Thymus (tissue), 11 donors: ENCODE measurements around the gene IDH3B. TPM values are rescaled to one million over a fixed set of nuclear protein-coding genes. Genes with fewer than 3 reads are reported as not detected.
A peak's percentile ranks its signal among the peaks of the same experiment; 100 is the strongest.

Source experiments
- DNase-seq, 9 donors: peaks; one replicate each; pipeline ENCODE4 v3.0.0-alpha.2; 2013; ENCODE audit warnings: low spot score in 9 of 9, low read depth in 6 of 9, missing footprints in 1 of 9
- H3K27ac ChIP-seq, 2 donors: one replicate each; pipeline ENCODE4 v1.5.1; 2013; ENCODE audit warnings: control low read depth in 1 of 2, low read depth in 1 of 2, low read length in 1 of 2, mild to moderate bottlenecking in 1 of 2, moderate library complexity in 1 of 2
- H3K27me3 ChIP-seq, 2 donors: one replicate each; pipeline ENCODE4 v1.5.1; 2013; ENCODE audit warnings: low read length in 1 of 2; ENCODE audit not compliant: control insufficient read depth in 2 of 2, insufficient read depth in 1 of 2
- H3K36me3 ChIP-seq, 2 donors: one replicate each; pipeline ENCODE4 v1.5.1; 2013; ENCODE audit warnings: low read length in 1 of 2, mild to moderate bottlenecking in 1 of 2, moderate library complexity in 1 of 2; ENCODE audit not compliant: control insufficient read depth in 2 of 2, insufficient read depth in 2 of 2
- H3K4me1 ChIP-seq, 2 donors: one replicate each; pipeline ENCODE4 v1.5.1; 2013; ENCODE audit warnings: low read length in 2 of 2; ENCODE audit not compliant: control insufficient read depth in 2 of 2, insufficient read depth in 2 of 2
- H3K4me3 ChIP-seq, 2 donors: one replicate each; pipeline ENCODE4 v1.5.1; 2013; ENCODE audit warnings: low read length in 2 of 2, control low read depth in 1 of 2, mild to moderate bottlenecking in 1 of 2
- H3K9me3 ChIP-seq, 2 donors: one replicate each; pipeline ENCODE4 v1.5.1; 2013; ENCODE audit warnings: low read length in 1 of 2, mild to moderate bottlenecking in 1 of 2; ENCODE audit not compliant: control insufficient read depth in 2 of 2, insufficient read depth in 1 of 2
- WGBS: extraction: QIAGEN DNeasy Blood & Tissue Kit; methylation state at CpG from one replicate; pipeline ENCODE4 v1.1.7; 2013; 5-methylcytosine and 5-hydroxymethylcytosine counted together
- polyA plus RNA-seq: library from polyadenylated mRNA; stranded (reverse); fragments of 200-250 nt; gene quantifications from one replicate; pipeline ENCODE4 v1.2.3, GENCODE V29; 2013
- total RNA-seq: library from RNA; stranded (reverse); fragments of 120-200 nt; gene quantifications from one replicate; pipeline ENCODE4 v1.2.4, GENCODE V29; 2013
- donor health status: healthy.

IDH3B gene
- total and polyA plus RNA-seq, 2 donors = 68.9 to 121 TPM

GRCh38 chr20:2655331-2656116, 8.5 kb downstream of the IDH3B start:
- WGBS = 96% methylated on average over 17 of the region's 17 CpGs
- no peak for DNase-seq
- no peaks in the 10 kb centered on the region for H3K9me3 ChIP-seq
- H3K4me3 ChIP-seq = no peak overlapping the region
- H3K36me3 ChIP-seq = peaks cover 66 to 68% of the 10 kb centered on the region in 2 donors
- H3K27me3 ChIP-seq = no peaks in the 10 kb centered on the region
- peak overlapping the region in 1 of 2 donors; percentile 8 for H3K27ac ChIP-seq
- H3K4me1 ChIP-seq = peaks cover 15 to 19% of the 10 kb centered on the region in 2 donors

- Histone ChIP-seq H3K27ac (no peak overlapping the region), H3K27me3 (no peaks in the 10 kb centered on the region), H3K36me3 (peaks cover 59 to 61% of the 10 kb centered on the region in 2 donors), H3K9me3 (no peaks in the 10 kb centered on the region), H3K4me3 (no peak overlapping the region), H3K4me1 (peaks cover 15 to 19% of the 10 kb centered on the region in 2 donors)
- DNase-seq = no peak
- WGBS = 98% methylated on average over 3 of the region's 3 CpGs
Observed at GRCh38 chr20:2654831-2655230, 9.2 kb downstream of the IDH3B start.

GRCh38 chr20:2654384-2654822, 9.6 kb downstream of the IDH3B start:
- Histone ChIP-seq H3K4me1 (peaks cover 15 to 19% of the 10 kb centered on the region in 2 donors), H3K27ac (no peak overlapping the region), H3K9me3 (no peaks in the 10 kb centered on the region), H3K4me3 (peak overlapping the region in 1 of 2 donors; percentile 72), H3K27me3 (no peaks in the 10 kb centered on the region), H3K36me3 (peaks cover 55 to 57% of the 10 kb centered on the region in 2 donors)
- DNase-seq = no peak
- WGBS = 95% methylated on average over 9 of the region's 9 CpGs

GRCh38 chr20:2653556-2654383, 10.2 kb downstream of the IDH3B start:
- DNase-seq = no peak
- no peaks in the 10 kb centered on the region for H3K27me3 ChIP-seq
- peaks cover 49 to 52% of the 10 kb centered on the region in 2 donors for H3K36me3 ChIP-seq
- H3K27ac ChIP-seq = no peak overlapping the region
- WGBS = 56% methylated on average over 24 of the region's 24 CpGs
- H3K4me1 ChIP-seq = peaks cover 15 to 19% of the 10 kb centered on the region in 2 donors
- no peaks in the 10 kb centered on the region for H3K9me3 ChIP-seq
- peak overlapping the region; percentile 72 to 80 for H3K4me3 ChIP-seq

- Histone ChIP-seq H3K27ac (peak overlapping the region; percentile 92 to 94), H3K4me1 (peaks cover 15 to 19% of the 10 kb centered on the region in 2 donors), H3K36me3 (peaks cover 40 to 44% of the 10 kb centered on the region in 2 donors), H3K27me3 (no peaks in the 10 kb centered on the region), H3K9me3 (no peaks in the 10 kb centered on the region), H3K4me3 (peak overlapping the region; percentile 72 to 80)
- peak in 6 of 9 donors; percentile 62 to 91 (median 76) for DNase-seq
- WGBS = under 1% methylated on average over 56 of the region's 56 CpGs
Observed at GRCh38 chr20:2652724-2653555, 11.1 kb downstream of the IDH3B start.

- peak; percentile 62 to 97 (median 92) for DNase-seq
- no peaks in the 10 kb centered on the region for H3K9me3 ChIP-seq
- H3K27ac ChIP-seq = peak within 1 kb of the TSS; percentile 95 to 97
- H3K4me1 ChIP-seq = peaks cover 15 to 19% of the 10 kb centered on the region in 2 donors
- peak within 1 kb of the TSS; percentile 80 to 83 for H3K4me3 ChIP-seq
- no peaks in the 10 kb centered on the region for H3K27me3 ChIP-seq
- peaks cover 32 to 35% of the 10 kb centered on the region in 2 donors for H3K36me3 ChIP-seq
- WGBS = under 1% methylated on average over 101 of the region's 101 CpGs
Observed at GRCh38 chr20:2651772-2652723, 12.0 kb downstream of the IDH3B start, which contains the start of gene NOP56. Gene NOP56, plus strand, starts transcription at chr20:2652632. Its CDS starts 29 bp downstream, at chr20:2652661.

GRCh38 chr20:2643708-2644107, 20.3 kb downstream of the IDH3B start:
- 98% methylated on average over 1 of the region's 1 CpG for WGBS
- H3K4me1 ChIP-seq = no peaks in the 10 kb centered on the region
- H3K27ac ChIP-seq = no peak overlapping the region
- no peaks in the 10 kb centered on the region for H3K9me3 ChIP-seq
- no peaks in the 10 kb centered on the region for H3K27me3 ChIP-seq
- H3K36me3 ChIP-seq = no peaks in the 10 kb centered on the region
- no peak overlapping the region for H3K4me3 ChIP-seq
- no peak for DNase-seq

- Histone ChIP-seq H3K36me3 (no peaks in the 10 kb centered on the region), H3K4me1 (no peaks in the 10 kb centered on the region), H3K4me3 (no peak overlapping the region), H3K27me3 (no peaks in the 10 kb centered on the region), H3K27ac (no peak overlapping the region), H3K9me3 (no peaks in the 10 kb centered on the region)
- 91% methylated on average over 9 of the region's 9 CpGs for WGBS
- no peak for DNase-seq
Observed at GRCh38 chr20:2640899-2641298, 23.1 kb downstream of the IDH3B start.
